ENCODE measurements around the gene SMARCA2.

GRCh38 chr9:2072752-2073405 lies 57.7 kb downstream of the SMARCA2 start:
- no peak for TF ChIP-seq CTCF (IDR thresholded peaks at IDR 0.05)
- TF ChIP-seq ZFX (IDR thresholded peaks at IDR 0.05; ENCODE audit: borderline replicate concordance) = no peak
